Activated CD4-positive, alpha-beta T cell treated with anti-CD3 and anti-CD28 coated beads for 1 hour (primary cell): ENCODE measurements around the gene SNCAIP.
"Not testable (repeated sequence)": the region's sequence is repeated elsewhere in the genome, so short reads cannot be mapped to it uniquely, and the experiment has no call there.

Experiments used
- DNase-seq: peaks from one replicate; pipeline ENCODE4 v3.0.0-alpha.2; 2020

The SNCAIP gene

DNA sequence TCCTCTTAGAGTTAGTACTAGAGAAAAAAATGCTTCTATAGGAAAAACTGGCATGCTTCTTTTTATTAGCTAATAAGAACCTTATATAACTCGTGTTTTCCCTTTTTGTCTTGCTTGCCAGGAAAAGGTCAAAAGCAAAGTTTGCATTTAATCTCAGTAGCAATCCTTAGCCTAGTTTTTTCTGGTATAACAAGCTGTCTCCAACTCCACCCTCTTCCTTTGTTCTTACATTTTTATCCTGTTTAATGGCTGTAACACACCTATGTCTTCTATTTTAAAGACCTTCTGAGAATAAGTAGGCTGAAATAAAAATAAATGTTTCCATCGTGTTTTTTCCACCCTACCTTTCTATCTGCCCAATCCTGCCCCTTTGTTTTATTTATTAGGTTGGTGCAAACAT lies 158.3 kb downstream of the SNCAIP start:
- DNase-seq = no peak

- no peak for DNase-seq
Observed at GRCh38 chr5:122471031-122471751, 159.2 kb downstream of the SNCAIP start.

DNA sequence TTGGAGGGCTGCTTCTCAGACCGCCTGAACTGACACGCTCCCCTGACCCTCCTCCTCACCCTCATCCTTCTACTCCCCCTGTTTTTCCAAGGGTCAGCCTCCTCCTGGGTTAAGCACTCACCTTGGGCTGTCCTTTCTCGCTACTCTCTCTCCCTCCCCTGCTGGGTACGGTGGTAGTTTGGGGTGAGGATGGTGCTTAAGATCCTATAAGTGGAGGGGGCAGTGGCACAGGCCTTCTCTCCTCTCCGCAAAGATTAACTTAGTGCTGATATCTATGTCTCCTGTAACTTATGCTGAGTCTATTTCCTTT lies 159.7 kb downstream of the SNCAIP start:
- DNase-seq = no peak

DNA sequence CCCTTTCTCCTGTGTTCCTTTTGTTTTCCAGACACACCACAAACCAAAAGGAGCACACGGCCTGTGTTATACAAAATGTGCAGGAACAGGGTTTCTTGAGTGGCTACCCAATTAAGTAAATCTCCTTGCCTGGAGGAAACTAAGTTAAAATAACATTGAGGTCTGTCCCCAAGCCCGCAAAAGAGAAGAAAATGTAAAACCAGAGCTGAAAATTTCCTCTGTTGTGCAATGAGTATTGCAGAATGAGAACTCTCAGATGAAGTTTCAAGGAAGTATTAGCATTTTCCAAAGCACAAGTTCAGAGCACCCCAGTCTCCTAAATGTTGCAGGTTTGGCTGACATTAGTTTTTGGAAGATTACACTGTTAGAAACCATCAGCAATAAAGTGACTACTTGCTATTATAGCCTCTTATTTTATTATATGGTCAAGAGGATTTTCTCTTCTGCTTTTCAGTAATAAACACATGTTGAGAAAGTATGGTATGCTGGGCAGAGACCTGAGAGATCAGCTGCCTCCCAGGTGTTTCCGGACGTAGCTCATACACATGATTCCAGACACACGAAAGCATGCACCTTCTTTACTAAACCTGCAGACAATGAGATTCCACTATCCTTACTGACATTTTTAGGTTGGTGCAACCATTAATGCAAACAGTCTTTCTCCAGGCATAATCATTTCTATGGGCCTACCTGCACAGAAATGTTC lies 161.3 kb downstream of the SNCAIP start:
- no peak for DNase-seq

- DNase-seq = no peak
Observed at GRCh38 chr5:122473941-122474340, 161.9 kb downstream of the SNCAIP start.

GRCh38 chr5:122478741-122479442 lies 166.9 kb downstream of the SNCAIP start:
- no peak for DNase-seq

DNA sequence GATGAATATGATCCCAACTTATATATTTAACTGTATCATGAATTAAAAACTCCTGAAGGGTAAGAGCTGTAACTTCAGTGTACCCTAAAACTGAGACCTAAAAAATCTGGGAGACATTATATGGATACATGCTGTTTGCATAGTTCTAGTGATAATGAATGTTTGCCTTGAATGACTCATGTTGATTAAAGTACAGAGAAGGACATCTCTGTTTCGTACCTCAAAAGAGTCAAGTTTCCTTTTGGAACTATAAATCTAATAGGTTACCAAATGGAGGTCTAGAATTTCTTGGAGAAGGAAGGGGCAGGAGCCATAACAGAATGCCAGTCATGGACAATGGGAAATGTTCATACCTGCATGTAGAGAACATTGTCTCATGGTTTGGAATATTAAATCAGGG lies 168.1 kb downstream of the SNCAIP start:
- DNase-seq = no peak

DNA sequence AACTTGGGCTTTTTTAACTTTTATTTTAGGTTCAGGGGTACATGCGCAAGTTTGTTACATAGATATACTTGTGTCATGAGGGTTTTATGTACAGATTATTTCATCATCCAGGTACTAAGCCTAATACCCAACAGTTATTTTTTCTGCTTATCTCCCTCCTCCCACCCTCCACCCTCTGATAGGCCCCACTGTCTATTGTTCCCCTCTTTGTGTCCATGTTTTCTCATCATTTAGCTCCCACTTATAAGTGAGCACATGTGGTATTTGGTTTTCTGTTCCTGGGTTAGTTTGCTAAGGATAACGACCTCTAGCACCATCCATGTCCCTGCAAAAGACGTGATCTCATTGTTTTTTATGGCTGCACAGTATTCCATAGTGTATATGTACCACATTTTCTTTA lies 172.1 kb downstream of the SNCAIP start:
- no peak for DNase-seq

DNA sequence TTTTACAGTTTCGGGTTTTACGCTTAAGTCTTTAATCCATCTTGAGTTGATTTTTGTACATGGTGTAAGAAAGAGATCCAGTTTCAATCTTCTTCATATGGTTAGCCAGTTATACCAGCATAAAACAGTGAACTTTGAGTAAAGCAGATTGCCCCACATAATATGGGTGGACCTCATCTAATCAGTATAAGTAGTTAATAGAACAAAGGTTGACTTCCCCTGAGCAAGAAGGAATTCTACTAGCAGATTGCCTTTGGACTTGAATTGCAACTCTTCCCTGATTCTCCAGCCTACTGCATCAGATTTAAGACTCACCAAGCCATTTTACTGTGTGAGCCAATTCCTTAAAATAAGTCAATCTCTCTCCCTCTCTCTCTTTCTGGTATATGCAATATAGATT lies 173.2 kb downstream of the SNCAIP start:
- DNase-seq = no peak

DNA sequence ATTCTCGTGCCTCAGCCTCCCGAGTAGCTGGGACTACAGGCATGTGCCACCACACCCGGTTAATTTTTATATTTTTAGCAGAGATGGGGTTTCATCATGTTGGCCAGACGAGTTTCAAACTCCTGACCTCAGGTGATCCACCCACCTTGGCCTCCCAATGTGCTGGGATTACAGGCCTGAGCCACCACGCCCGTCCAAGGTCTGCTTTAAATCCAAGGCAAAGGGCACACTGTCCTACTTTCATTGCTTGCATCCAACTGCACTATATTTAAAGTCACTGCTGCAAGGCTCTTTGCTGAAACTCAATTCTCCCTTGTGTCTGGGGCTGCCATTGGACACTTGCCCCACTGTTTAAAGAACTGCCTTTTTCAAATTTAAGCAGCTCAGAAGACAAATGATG lies 174.6 kb downstream of the SNCAIP start:
- DNase-seq = not testable (repeated sequence)

DNA sequence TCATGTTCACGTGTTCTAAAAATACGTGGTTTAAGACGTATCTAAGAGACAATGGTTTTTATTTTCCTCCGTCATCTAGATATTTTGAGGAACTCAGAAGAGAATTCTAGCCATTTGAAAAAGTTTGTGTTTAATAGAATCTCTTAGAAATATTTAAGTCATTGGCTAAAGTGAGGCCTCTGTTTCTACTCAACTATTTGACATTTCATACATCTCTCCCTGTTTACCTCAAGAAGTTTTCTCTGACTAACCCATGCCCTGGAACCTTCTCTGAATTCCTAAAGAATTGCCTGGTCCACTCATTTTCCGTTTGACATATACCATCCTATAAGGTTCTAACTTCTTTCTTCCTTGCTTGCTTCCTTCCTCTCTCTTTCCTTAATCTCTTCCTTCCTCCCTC lies 178.7 kb downstream of the SNCAIP start:
- no peak for DNase-seq

- no peak for DNase-seq
Observed at GRCh38 chr5:122492675-122493074, 180.6 kb downstream of the SNCAIP start.

- DNase-seq = no peak
Observed at GRCh38 chr5:122493091-122494021, 181.3 kb downstream of the SNCAIP start.

DNA sequence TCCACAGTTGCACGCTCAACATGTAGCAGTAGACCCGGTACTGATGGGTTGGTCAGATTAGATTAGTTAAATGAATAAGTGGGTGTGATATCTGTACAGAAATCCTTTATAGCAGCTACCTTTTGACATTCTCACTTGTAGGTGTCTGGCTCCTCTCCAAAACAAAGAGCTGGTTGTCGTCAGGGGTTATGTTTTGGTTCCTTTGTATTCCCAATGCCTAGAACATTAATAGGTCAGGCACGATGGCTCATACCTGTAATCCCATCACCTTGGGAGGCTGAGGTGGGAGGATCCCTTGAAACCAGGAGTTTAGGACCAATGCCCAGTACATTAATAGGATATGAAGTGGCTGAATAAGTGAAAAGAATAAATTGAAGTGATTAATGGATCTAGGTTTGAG lies 182.1 kb downstream of the SNCAIP start:
- no peak for DNase-seq

GRCh38 chr5:122498163-122498562 lies 186.1 kb downstream of the SNCAIP start:
- no peak for DNase-seq

DNA sequence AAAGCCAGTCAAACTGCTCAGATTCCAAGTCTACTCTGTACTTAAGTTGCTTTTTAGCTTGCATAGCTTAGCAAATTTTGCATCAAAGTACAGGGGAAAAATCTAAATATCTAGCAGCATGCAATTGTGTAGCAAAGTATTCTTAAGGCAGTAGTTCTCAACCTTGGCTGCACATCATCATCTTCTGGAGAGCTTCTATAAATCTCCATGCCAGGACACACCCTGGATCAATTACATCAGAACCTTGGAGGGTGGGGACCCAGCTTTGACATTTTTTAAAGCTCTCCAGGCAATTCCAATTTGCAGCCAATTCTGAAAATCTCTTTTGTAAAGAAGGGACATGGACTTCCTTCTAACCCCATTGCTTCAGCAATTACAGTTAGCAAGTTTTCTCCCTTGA lies 187.5 kb downstream of the SNCAIP start:
- DNase-seq = no peak

- DNase-seq = no peak
Observed at GRCh38 chr5:122500245-122501088, 188.4 kb downstream of the SNCAIP start.

DNA sequence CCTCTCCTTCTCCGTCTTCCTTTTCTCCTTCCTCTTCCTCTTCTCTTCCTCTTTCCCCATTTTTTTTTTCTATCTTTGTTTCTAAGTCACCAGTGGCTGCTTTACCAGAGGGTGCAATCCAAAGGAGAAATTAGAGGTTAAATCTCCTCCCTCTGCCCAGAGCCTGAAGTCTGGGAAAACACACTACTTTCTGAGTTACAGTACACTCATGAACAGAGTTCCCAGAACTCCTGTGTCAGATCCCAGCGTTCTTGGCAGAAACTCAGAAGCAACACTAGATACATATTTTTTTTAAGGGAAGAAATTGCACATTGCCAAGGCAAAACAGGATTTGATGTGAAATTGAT lies 189.0 kb downstream of the SNCAIP start:
- DNase-seq = no peak

DNA sequence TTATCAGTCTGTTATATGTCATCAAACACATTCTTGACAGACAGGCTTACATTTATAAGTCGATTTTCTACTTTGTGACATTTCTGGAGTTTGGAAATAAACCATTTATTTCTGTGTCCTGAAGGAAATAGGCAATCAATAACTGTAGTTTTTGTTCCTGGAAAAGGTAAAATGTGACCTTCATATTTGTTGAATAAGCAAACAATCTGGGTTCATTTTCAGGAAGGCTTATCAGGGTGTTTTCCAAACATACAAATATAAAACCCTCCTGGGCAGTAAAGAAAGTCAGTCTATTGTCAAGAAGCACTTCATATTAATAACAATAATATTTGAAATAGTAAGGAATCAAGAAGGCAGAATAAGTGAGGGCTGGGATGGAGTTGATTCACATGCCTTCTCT lies 195.0 kb downstream of the SNCAIP start:
- DNase-seq = no peak

GRCh38 chr5:122507581-122507980 lies 195.5 kb downstream of the SNCAIP start:
- no peak for DNase-seq

GRCh38 chr5:122508623-122509022 lies 196.6 kb downstream of the SNCAIP start:
- no peak for DNase-seq
